Bronchial smooth muscle cell (primary cell): Measurements from ENCODE around the gene CEMP1. TPM values are rescaled to one million over a fixed set of nuclear protein-coding genes. Genes with fewer than 3 reads are reported as not detected.

Experiments
- total RNA-seq: library from RNA; depleted of rRNA; stranded (reverse); fragments of >200 nt; gene quantifications from 2 replicates; pipeline ENCODE4 v1.2.1, GENCODE V29; 2014

Gene CEMP1, protein sequence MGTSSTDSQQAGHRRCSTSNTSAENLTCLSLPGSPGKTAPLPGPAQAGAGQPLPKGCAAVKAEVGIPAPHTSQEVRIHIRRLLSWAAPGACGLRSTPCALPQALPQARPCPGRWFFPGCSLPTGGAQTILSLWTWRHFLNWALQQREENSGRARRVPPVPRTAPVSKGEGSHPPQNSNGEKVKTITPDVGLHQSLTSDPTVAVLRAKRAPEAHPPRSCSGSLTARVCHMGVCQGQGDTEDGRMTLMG
- total RNA-seq = under 0.01 TPM in 1 of 2 replicates, not detected in the other

DNA sequence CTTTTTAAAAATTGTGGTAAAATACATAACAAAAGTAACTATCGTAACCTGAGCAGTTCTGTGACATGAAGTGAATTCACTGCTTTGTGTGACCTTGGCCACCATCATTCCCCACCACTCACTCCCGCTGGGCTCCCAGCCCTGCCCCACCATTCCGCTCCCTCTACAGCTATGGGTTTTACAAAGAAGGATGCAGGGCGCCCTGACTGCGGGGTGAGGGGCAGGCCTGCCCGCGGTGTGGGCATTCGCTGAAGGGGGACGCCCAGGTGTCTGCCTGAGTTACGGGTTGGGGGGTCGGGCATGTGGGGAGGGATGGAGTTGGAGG, at the start of gene CEMP1:
Gene CEMP1, minus strand, starts transcription at position 38 of the 325 bp plus-strand sequence. CDS start 335 bp downstream, outside the sequence.

DNA sequence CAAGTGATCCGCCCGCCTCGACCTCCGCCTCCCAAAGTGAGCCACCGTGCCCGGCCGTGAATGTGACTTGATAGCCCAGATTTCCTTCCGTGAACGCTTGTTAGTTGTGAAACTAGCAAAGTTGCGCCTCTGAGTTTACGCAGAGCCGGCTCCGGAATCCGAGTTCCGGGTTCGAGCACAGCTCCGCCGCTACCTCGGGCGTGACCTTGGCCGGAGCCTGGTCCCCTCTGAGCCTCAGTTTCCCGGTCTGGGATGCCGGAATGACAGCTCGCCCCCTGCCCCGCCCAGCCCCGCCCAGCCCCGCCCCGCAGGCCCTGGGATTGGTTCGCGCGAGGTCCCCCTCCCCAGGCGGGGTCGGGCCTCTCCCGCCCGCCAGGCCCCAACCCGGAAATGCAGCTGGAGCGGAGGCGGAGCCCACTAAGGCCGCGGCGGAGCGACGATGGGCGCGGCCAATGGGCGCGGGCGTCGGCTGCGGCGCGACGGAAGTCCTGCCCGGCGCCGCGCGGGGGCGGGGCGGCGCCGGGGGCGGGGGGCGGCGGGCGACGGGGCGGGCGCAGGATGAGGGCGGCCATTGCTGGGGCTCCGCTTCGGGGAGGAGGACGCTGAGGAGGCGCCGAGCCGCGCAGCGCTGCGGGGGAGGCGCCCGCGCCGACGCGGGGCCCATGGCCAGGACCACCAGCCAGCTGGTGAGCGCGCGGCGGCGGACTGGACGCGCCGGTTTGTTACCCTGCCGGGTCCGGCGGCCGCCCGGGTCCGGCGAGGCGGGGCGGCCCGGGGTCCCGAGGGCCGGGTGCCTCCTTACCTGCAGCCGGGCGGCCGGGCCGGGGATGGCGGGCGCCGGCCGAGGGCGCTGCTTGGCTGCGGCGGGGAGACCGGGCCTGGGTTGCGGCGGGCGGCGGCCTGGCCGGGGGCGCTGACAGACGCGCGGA, 6.5 kb upstream of the CEMP1 start, which contains the start of gene PDPK1:
Gene PDPK1, plus strand, starts transcription at position 571 of the 929 bp plus-strand sequence. Its CDS starts 92 bp downstream, at position 663.

DNA sequence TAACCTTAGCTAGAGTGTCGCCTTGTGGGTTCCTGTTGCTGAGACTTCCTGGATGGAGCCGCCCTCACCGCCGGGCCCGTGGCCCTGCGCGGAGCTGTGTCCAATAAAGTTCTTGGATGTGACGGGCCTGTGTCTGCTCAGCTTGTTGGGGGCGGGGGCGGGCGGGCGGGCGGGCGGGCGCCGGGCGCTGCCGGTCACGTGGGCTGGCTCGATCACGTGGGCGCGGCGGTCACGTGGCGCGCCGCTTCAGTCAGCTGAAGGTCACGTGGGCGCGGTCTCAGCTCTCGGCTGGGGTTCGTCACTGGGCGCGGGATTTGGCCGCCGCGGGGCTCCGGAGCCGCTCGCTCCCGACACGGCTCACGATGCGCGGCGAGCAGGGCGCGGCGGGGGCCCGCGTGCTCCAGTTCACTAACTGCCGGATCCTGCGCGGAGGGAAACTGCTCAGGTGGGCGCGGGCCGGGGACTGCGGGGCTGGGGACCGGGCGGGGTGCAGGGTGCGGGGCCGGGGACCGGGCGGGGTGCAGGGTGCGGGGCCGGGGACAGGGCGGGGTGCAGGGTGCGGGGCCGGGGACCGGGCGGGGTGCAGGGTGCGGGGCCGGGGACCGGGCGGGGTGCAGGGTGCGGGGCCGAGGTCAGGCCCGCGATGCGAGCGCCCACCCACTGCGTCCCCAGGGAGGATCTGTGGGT, 11.0 kb downstream of the CEMP1 start, which contains the start of gene AMDHD2:
Gene AMDHD2, plus strand, starts transcription at position 275 of the 687 bp plus-strand sequence. Its CDS starts 88 bp downstream, at position 363.

DNA sequence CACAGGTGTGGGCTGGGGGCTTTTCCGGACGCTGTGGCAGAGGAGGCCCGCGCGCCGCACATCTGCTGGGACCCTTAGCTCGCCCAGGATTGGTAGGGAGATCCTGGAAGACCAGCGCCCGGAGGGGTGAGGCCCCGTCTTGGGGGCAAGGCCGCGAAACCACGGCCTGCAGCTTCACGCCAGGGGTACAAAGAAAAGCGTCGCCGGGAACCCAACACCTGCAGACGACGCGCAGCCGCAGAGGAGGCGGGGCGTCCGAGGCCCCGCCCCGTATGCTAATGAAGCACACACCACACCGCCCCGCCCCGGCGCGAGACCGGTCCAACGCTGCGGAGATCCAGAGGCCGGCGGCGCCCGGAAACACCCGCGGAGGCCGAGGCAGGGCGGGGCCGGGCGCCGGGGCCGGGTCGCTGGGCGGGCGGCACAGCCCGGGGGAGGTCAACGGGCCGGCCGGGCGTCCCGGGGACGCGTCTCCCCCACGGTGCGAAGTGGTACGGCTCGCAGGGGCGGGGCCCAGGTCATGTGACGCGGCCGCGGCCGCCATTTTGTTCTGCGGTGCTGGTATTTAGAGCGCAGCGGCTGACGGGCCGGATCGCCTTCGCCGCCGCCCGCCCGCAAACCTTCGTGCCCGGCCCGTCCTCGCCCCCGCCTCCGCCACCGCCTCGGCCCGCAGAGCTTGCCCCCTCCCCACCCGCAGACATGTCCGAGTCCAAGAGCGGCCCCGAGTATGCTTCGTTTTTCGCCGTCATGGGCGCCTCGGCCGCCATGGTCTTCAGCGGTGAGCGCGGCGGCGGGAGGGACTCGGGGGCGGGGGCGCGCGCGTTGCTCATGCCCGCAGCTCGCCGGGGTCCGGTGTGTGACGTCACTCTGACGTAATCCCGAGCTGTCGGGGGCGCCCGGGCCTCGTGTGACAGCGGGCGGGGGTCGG, 17.5 kb downstream of the CEMP1 start, which contains the start of gene ATP6V0C:
Gene ATP6V0C, plus strand, starts transcription at position 548 of the 928 bp plus-strand sequence. Its CDS starts 152 bp downstream, at position 700.

Other genes with a start within 250 kb of the CEMP1 start
- 0.26 and 0.47 TPM in 2 replicates for gene ABCA3, start 190.7 kb downstream of the CEMP1 start, total RNA-seq
- 3.3 and 4.7 TPM in 2 replicates for gene CCNF, start 102.0 kb downstream of the CEMP1 start, total RNA-seq
- 0.34 and 1.1 TPM in 2 replicates for gene TEDC2, start 71.3 kb downstream of the CEMP1 start, total RNA-seq
- gene NTN3, start 60.1 kb downstream of the CEMP1 start, total RNA-seq = 1.2 and 1.4 TPM in 2 replicates
- 10.2 and 13.6 TPM in 2 replicates for gene TBC1D24, start 56.3 kb downstream of the CEMP1 start, total RNA-seq
- 8.0 and 8.4 TPM in 2 replicates for gene ATP6V0C, start 17.5 kb downstream of the CEMP1 start, total RNA-seq
- gene AMDHD2, start 11.0 kb downstream of the CEMP1 start, total RNA-seq = 58.7 and 69.5 TPM in 2 replicates
- 10.0 and 12.5 TPM in 2 replicates for gene PDPK1, start 6.6 kb upstream of the CEMP1 start, total RNA-seq
- gene KCTD5, start 151.1 kb upstream of the CEMP1 start, total RNA-seq = 11.7 and 13.7 TPM in 2 replicates
- 0.69 and 1.1 TPM in 2 replicates for gene PRSS27, start 188.8 kb upstream of the CEMP1 start, total RNA-seq
- 41.0 and 43.3 TPM in 2 replicates for gene SRRM2, start 221.2 kb upstream of the CEMP1 start, total RNA-seq
- 762 and 829 TPM in 2 replicates for gene ELOB, start 245.9 kb upstream of the CEMP1 start, total RNA-seq